Upper lobe of right lung (tissue), 1 donor: ENCODE results near the gene SLC2A1. TPM values are rescaled to one million over a fixed set of nuclear protein-coding genes. Genes with fewer than 3 reads are reported as not detected.
"Not testable (repeated sequence)": the region's sequence is repeated elsewhere in the genome, so short reads cannot be mapped to it uniquely, and the experiment has no call there.

Experiments used
- ATAC-seq: fragments of 200-7000 bp; cut with Tn5 transposase; one replicate; pipeline ENCODE4 v1.9.1; 2020; ENCODE audit warnings: mild to moderate bottlenecking, moderate library complexity
- DNase-seq: peaks from one replicate; pipeline ENCODE4 v3.0.0-alpha.2; 2020
- H3K27ac ChIP-seq: fragments of 200-600 bp; one replicate; pipeline ENCODE4 v1.8.0; 2022
- H3K27me3 ChIP-seq: fragments of 200-600 bp; one replicate; pipeline ENCODE4 v1.8.0; 2022; ENCODE audit warnings: mild to moderate bottlenecking
- H3K36me3 ChIP-seq: fragments of 200-600 bp; one replicate; pipeline ENCODE4 v1.8.0; 2022
- H3K4me1 ChIP-seq: fragments of 200-600 bp; one replicate; pipeline ENCODE4 v1.8.0; 2022
- H3K4me3 ChIP-seq: fragments of 200-600 bp; one replicate; pipeline ENCODE4 v1.8.0; 2022; ENCODE audit warnings: mild to moderate bottlenecking
- H3K9me3 ChIP-seq: fragments of 200-600 bp; one replicate; pipeline ENCODE4 v1.8.0; 2022
- CTCF ChIP-seq: fragments of 200-600 bp; IDR thresholded peaks from one replicate; pipeline ENCODE4 v1.8.0; 2022; ENCODE audit warnings: antibody characterized with exemption
- intact Hi-C: fragments of 100-400 bp; cut with DNase I; formaldehyde crosslinking; loops from one replicate; pipeline ENCODE4 v1.11.0; 2022
- total RNA-seq: library from RNA; stranded (reverse); fragmentation: NEBNext Ultra II Directional; extraction: Animal tissue kit (Norgen Biotek cat#: 25700); gene quantifications from one replicate; pipeline ENCODE4 v1.2.1, GENCODE V29; 2021
- donor health status: DM: no; HTN: yes; CAD: no; lungs with severe emphysema.

The SLC2A1 gene
- total RNA-seq, 1 donor from 2014 or later, result 12.9 TPM

- H3K9me3 ChIP-seq, result no peaks in the 10 kb centered on the region
- H3K36me3 ChIP-seq, result no peaks in the 10 kb centered on the region
- peaks cover 13% of the 10 kb centered on the region for H3K4me1 ChIP-seq
- intact Hi-C loops, result loop anchor here (5.0 kb wide), 1 partner anchor 144 kb away; no protein-coding TSS in a partner anchor
- ATAC-seq, result peak; percentile 71
- H3K27me3 ChIP-seq, result no peaks in the 10 kb centered on the region
- no peak overlapping the region for H3K4me3 ChIP-seq
- peak; percentile 69 for TF ChIP-seq CTCF
- DNase-seq, result no peak
- H3K27ac ChIP-seq, result no peak overlapping the region
Measured at GRCh38 chr1:42922687-42923366, 35.8 kb downstream of the SLC2A1 start.

- Histone ChIP-seq H3K27me3 (no peaks in the 10 kb centered on the region), H3K9me3 (no peaks in the 10 kb centered on the region), H3K36me3 (no peaks in the 10 kb centered on the region), H3K4me1 (peaks cover 13% of the 10 kb centered on the region), H3K4me3 (no peak overlapping the region), H3K27ac (no peak overlapping the region)
- ATAC-seq (no peak), DNase-seq (no peak)
- intact Hi-C loops, result loop anchor here (5.0 kb wide), 1 partner anchor 146 kb away; no protein-coding TSS in a partner anchor
- no peak for TF ChIP-seq CTCF
Measured at GRCh38 chr1:42921769-42922168, 36.9 kb downstream of the SLC2A1 start.

- H3K27me3 ChIP-seq, H3K27ac ChIP-seq, H3K9me3 ChIP-seq, H3K4me1 ChIP-seq, H3K36me3 ChIP-seq, H3K4me3 ChIP-seq, ATAC-seq: not testable (repeated sequence)
- intact Hi-C loops, result loop anchor here (5.0 kb wide), 1 partner anchor 148 kb away; no protein-coding TSS in a partner anchor
- DNase-seq, result peak; percentile 41
Measured at GRCh38 chr1:42919651-42920050, 39.0 kb downstream of the SLC2A1 start.

GRCh38 chr1:42917241-42917495 lies 41.5 kb downstream of the SLC2A1 start:
- Histone ChIP-seq H3K4me1 (no peaks in the 10 kb centered on the region), H3K36me3 (no peaks in the 10 kb centered on the region), H3K9me3 (no peaks in the 10 kb centered on the region), H3K27me3 (no peaks in the 10 kb centered on the region), H3K27ac (no peak overlapping the region), H3K4me3 (no peak overlapping the region)
- no peak for TF ChIP-seq CTCF
- intact Hi-C loops, result no loop called here
- ATAC-seq (no peak), DNase-seq (no peak)

GRCh38 chr1:42915456-42915855 lies 43.2 kb downstream of the SLC2A1 start:
- H3K9me3 ChIP-seq, result no peaks in the 10 kb centered on the region
- no peaks in the 10 kb centered on the region for H3K27me3 ChIP-seq
- H3K4me3 ChIP-seq, result no peak overlapping the region
- ATAC-seq, result no peak
- no peak for DNase-seq
- no peak for TF ChIP-seq CTCF
- no peak overlapping the region for H3K27ac ChIP-seq
- no peaks in the 10 kb centered on the region for H3K36me3 ChIP-seq
- H3K4me1 ChIP-seq, result no peaks in the 10 kb centered on the region
- intact Hi-C loops, result no loop called here

GRCh38 chr1:42914092-42914627 lies 44.5 kb downstream of the SLC2A1 start:
- DNase-seq (no peak), ATAC-seq (no peak)
- no peaks in the 10 kb centered on the region for H3K36me3 ChIP-seq
- TF ChIP-seq CTCF, result no peak
- H3K9me3 ChIP-seq, result no peaks in the 10 kb centered on the region
- no peak overlapping the region for H3K27ac ChIP-seq
- H3K4me3 ChIP-seq, result no peak overlapping the region
- intact Hi-C loops, result loop anchor here (5.0 kb wide), 1 partner anchor 158 kb away; no protein-coding TSS in a partner anchor
- no peaks in the 10 kb centered on the region for H3K27me3 ChIP-seq
- H3K4me1 ChIP-seq, result no peaks in the 10 kb centered on the region
